A549 (cell line): ENCODE data around the gene NTM. TPM values are rescaled to one million over a fixed set of nuclear protein-coding genes. Genes with fewer than 3 reads are reported as not detected.

Experiments
- ATAC-seq, 2 experiments: fragments of 200-7000 bp in 1 of 2; fragments of >200 bp in 1 of 2; cut with Nextera tagmentation in 1 of 2; cut with Tn5 transposase in 1 of 2; 3 replicates each; pipeline versions ENCODE4 v1.8.0 to v1.9.1; 2018 to 2020; ENCODE audit warnings: mild to moderate bottlenecking in 1 of 2, moderate library complexity in 1 of 2
- CTCF ChIA-PET: fragments of 300-600 bp; sonication (Branson Sonifier 250); formaldehyde crosslinking; extraction: SDS; loops from one replicate; lab custom pipeline; 2021; ENCODE audit warnings: antibody characterized with exemption, inconsistent platforms; lab: Yijun Ruan, JAX
- POLR2A ChIA-PET: fragments of 350-600 bp; formaldehyde crosslinking; extraction: SDS; loops from one replicate; lab custom pipeline; 2021; ENCODE audit warnings: antibody characterized with exemption, inconsistent platforms; lab: Yijun Ruan, JAX
- DNase-seq, 2 experiments: peaks; one replicate each; pipeline versions ENCODE4 v3.0.0 to v3.0.0-alpha.2; 2011 to 2016; ENCODE audit warnings: low read depth in 1 of 2, low spot score in 1 of 2
- FAIRE-seq: peaks from 2 replicates; lab custom pipeline; 2011; peaks lifted over from hg19 to GRCh38; lab: Jason Lieb, UNC
- H3K27ac ChIP-seq, 2 experiments: fragments of >200 bp; sonication (Bioruptor Twin); formaldehyde crosslinking; 3 replicates each; pipeline ENCODE4 v1.5.1; 2016 to 2017
- H3K4me1 ChIP-seq: fragments of >200 bp; sonication (Bioruptor Twin); formaldehyde crosslinking; 3 replicates; pipeline ENCODE4 v1.6.1; 2016
- H3K4me2 ChIP-seq: fragments of >200 bp; sonication (Bioruptor Twin); formaldehyde crosslinking; 3 replicates; pipeline ENCODE4 v1.6.1; 2016
- H3K4me3 ChIP-seq: fragments of >200 bp; sonication (Bioruptor Twin); formaldehyde crosslinking; 3 replicates; pipeline ENCODE4 v1.5.1; 2016
- H3K9me3 ChIP-seq: fragments of >200 bp; sonication (Bioruptor Twin); formaldehyde crosslinking; 3 replicates; pipeline ENCODE4 v1.6.1; 2016
- BCL3 ChIP-seq: fragments of >200 bp; sonication (Bioruptor Twin); formaldehyde crosslinking; IDR thresholded peaks from 3 replicates; pipeline ENCODE4 v1.6.1; 2016
- CBX8 ChIP-seq: fragments of 200-600 bp; sonication (generic); IDR thresholded peaks from 2 replicates; pipeline ENCODE4 v1.6.1; 2016
- CEBPB ChIP-seq, 2 experiments: fragments of >200 bp in 1 of 2; sonication (Bioruptor Twin) in 1 of 2; formaldehyde crosslinking in 1 of 2; IDR thresholded peaks; 2 replicates each; pipeline ENCODE4 v1.6.1; 2012 to 2016
- EP300 ChIP-seq, 2 experiments: fragments of >200 bp; sonication (Bioruptor Twin); formaldehyde crosslinking; IDR thresholded peaks; 2 replicates in 1 of 2; 3 replicates in 1 of 2; pipeline ENCODE4 v1.6.1; 2016 to 2017
- HOXA7 ChIP-seq: fragments of 250-450 bp; sonication (Bioruptor Pico); IDR thresholded peaks from 2 replicates; pipeline ENCODE4 v1.5.0; 2020; ENCODE audit warnings: mild to moderate bottlenecking, moderate library complexity
- HOXB13 ChIP-seq: fragments of 250-450 bp; sonication (Bioruptor Pico); IDR thresholded peaks from 2 replicates; pipeline ENCODE4 v1.5.0; 2020; ENCODE audit warnings: low read depth, mild to moderate bottlenecking, moderate library complexity
- KDM1A ChIP-seq: fragments of 200-600 bp; sonication (generic); IDR thresholded peaks from 2 replicates; pipeline ENCODE4 v1.6.1; 2016; ENCODE audit warnings: low read depth, mild to moderate bottlenecking
- KDM5A ChIP-seq: fragments of 200-600 bp; sonication (generic); IDR thresholded peaks from 2 replicates; pipeline ENCODE4 v1.6.1; 2016; ENCODE audit warnings: antibody characterized with exemption, mild to moderate bottlenecking
- NFE2L2 ChIP-seq: fragments of 150-350 bp; conservative IDR thresholded peaks from 2 replicates; pipeline ENCODE4 v1.6.1; 2014; ENCODE audit warnings: low read length
- NPAS2 ChIP-seq: fragments of 250-450 bp; sonication (Bioruptor Pico); IDR thresholded peaks from 2 replicates; pipeline ENCODE4 v1.8.0; 2022; ENCODE audit warnings: mild to moderate bottlenecking, moderate library complexity, borderline replicate concordance
- NR3C1 ChIP-seq: fragments of >200 bp; sonication (Bioruptor Twin); formaldehyde crosslinking; IDR thresholded peaks from 3 replicates; pipeline ENCODE4 v1.6.1; 2017
- PHF8 ChIP-seq: fragments of 200-600 bp; sonication (generic); IDR thresholded peaks from 2 replicates; pipeline ENCODE4 v1.6.1; 2016; ENCODE audit warnings: low read depth, mild to moderate bottlenecking, antibody characterized with exemption, moderate library complexity, borderline replicate concordance
- RAD21 ChIP-seq, 2 experiments: fragments of >200 bp in 1 of 2; sonication (Bioruptor Twin) in 1 of 2; formaldehyde crosslinking in 1 of 2; IDR thresholded peaks in 1 of 2; conservative IDR thresholded peaks in 1 of 2; 2 replicates in 1 of 2; 3 replicates in 1 of 2; pipeline ENCODE4 v1.6.1; 2012 to 2018; ENCODE audit warnings: inconsistent platforms in 1 of 2
- RCOR1 ChIP-seq: fragments of 150-350 bp; IDR thresholded peaks from 2 replicates; pipeline ENCODE4 v1.6.1; 2014; ENCODE audit warnings: antibody characterized with exemption, low read length, low read depth
- REST ChIP-seq: fragments of 200-600 bp; sonication (generic); IDR thresholded peaks from 2 replicates; pipeline ENCODE4 v1.6.1; 2016; ENCODE audit warnings: antibody characterized with exemption, mild to moderate bottlenecking, moderate library complexity
- RFX5 ChIP-seq: fragments of 450-650 bp; IDR thresholded peaks from 2 replicates; pipeline ENCODE4 v1.7.1; 2014; ENCODE audit warnings: antibody characterized with exemption, mild to moderate bottlenecking, moderate library complexity
- ZC3H11A ChIP-seq: fragments of 450-650 bp; IDR thresholded peaks from 2 replicates; pipeline ENCODE4 v1.6.1; 2014; ENCODE audit warnings: antibody characterized with exemption, mild to moderate bottlenecking
- ZFP36 ChIP-seq: fragments of 450-650 bp; IDR thresholded peaks from 2 replicates; pipeline ENCODE4 v1.6.1; 2014; ENCODE audit warnings: borderline replicate concordance; ENCODE audit not compliant: partially characterized antibody
- WGBS: methylation state at CpG from one replicate; pipeline ENCODE4 v1.1.6; 2017; ENCODE audit errors: missing lambda C conversion rate; 5-methylcytosine and 5-hydroxymethylcytosine counted together
- polyA plus RNA-seq, 4 experiments: library from polyadenylated mRNA; depleted of rRNA in 3 of 4; stranded (reverse); fragments of >200 nt; fragmentation: RNase III in 1 of 4; extraction: RNeasy Plus Mini Kit Qiagen cat#74134 plus additional on column Dnase treatment in 1 of 4; gene quantifications; 2 replicates in 3 of 4; 3 replicates in 1 of 4; pipeline ENCODE4 v1.2.3, GENCODE V29; 2011 to 2017
- TF ChIP-seq, protein P1 (sequence below): fragments of >200 bp; sonication (Bioruptor Twin); formaldehyde crosslinking; IDR thresholded peaks from 2 replicates; pipeline ENCODE4 v1.6.1; 2016
- TF ChIP-seq, protein P2 (sequence below): IDR thresholded peaks from 2 replicates; pipeline ENCODE4 v1.6.1; 2012; ENCODE audit warnings: low read depth, borderline replicate concordance
- TF ChIP-seq, protein P3 (sequence below): fragments of >200 bp; sonication (Bioruptor Twin); formaldehyde crosslinking; IDR thresholded peaks from 3 replicates; pipeline ENCODE4 v1.5.1; 2016

Gene NTM
- polyA plus RNA-seq, 2 of the 4 experiments (the other 2 are of a cell fraction) = not detected

DNA sequence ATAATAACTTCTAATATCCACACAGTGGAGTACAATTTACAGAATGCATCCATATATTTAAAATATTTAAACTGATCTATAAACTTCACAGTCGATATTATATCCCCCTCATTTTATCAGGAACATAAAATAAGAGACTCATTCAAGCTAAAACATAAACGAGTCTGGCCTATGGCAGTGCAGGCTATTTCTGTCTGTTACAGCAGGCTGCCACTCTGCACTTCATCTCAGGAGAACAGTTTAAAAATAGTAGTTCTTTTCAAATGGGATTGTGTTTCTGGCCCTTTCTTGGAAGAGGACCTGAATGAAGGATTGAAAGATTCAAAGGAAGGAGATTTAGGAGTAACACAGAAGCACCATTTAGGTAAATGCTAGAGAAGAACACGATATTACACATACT is 915.7 kb downstream of the NTM start:
- ATAC-seq = no peak
- CTCF ChIA-PET = no interaction called here
- WGBS = 3% methylated on average over 3 of the region's 3 CpGs

GRCh38 chr11:132288036-132288435 is 917.6 kb downstream of the NTM start:
- H3K4me2 ChIP-seq = no peak overlapping the region
- H3K4me1 ChIP-seq = no peaks in the 10 kb centered on the region
- POLR2A ChIA-PET = no interaction called here
- TF ChIP-seq ZC3H11A (no peak), CEBPB (IDR thresholded peaks at IDR 0.05) (no peak), NFE2L2 (no peak)
- DNase-seq = no peak
- no peak overlapping the region for H3K4me3 ChIP-seq
- FAIRE-seq = no peak
- ATAC-seq = no peak
- no peak overlapping the region for H3K27ac ChIP-seq
- WGBS = 2% methylated on average over 3 of the region's 3 CpGs
- no peaks in the 10 kb centered on the region for H3K9me3 ChIP-seq
- CTCF ChIA-PET = no interaction called here

More for the DNA sequence above, 915.7 kb downstream of the NTM start:
- Histone ChIP-seq H3K4me3 (no peak overlapping the region), H3K9me3 (no peaks in the 10 kb centered on the region)
- FAIRE-seq (no peak), DNase-seq (no peak)
- POLR2A ChIA-PET = no interaction called here
- TF ChIP-seq CEBPB (IDR thresholded peaks at IDR 0.05) (no peak), HOXB13 (CRISPR knock-in tag) (no peak), RCOR1 (no peak), REST (no peak), NPAS2 (CRISPR knock-in tag) (no peak), ZFP36 (no peak)
- TF ChIP-seq, protein P1, sequence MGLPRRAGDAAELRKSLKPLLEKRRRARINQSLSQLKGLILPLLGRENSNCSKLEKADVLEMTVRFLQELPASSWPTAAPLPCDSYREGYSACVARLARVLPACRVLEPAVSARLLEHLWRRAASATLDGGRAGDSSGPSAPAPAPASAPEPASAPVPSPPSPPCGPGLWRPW = no peak
- TF ChIP-seq, protein P2, sequence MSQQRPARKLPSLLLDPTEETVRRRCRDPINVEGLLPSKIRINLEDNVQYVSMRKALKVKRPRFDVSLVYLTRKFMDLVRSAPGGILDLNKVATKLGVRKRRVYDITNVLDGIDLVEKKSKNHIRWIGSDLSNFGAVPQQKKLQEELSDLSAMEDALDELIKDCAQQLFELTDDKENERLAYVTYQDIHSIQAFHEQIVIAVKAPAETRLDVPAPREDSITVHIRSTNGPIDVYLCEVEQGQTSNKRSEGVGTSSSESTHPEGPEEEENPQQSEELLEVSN = no peak
- TF ChIP-seq, all 56 proteins: peak for 0
- no peak overlapping the region for H3K27ac ChIP-seq
- H3K4me2 ChIP-seq = no peak overlapping the region
- no peaks in the 10 kb centered on the region for H3K4me1 ChIP-seq

DNA sequence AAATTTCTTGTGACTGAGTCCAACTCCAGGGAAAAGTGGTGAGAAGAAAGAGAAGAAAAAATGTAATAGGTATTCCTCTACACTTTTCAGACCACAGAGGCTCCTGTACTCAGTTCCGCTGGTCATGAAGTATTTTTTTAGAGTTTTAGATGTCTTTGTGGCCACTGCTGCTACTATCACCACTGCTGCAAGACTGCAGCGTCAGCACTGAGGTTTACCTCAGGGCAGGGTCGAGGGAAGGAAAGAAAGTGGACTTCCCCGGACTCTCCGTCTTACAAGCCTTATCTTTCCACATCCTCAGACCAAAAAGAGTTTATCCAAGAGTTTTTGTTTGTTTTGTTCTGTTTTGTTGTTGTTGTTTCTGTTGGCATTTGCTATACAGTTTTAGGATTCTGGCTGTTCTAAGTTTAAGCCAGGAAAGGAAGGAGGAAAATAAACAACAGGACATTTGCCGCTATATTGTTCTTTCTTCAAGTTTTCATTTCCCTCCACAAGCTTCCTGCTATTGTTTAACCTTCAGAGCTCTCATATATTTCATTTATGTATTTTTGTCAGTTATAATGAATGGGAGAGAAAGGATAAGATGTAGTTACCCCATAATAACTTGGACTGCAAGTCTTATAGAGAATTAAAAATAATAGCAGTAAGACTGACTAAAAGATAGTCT is 919.3 kb downstream of the NTM start:
- CTCF ChIA-PET = no interaction called here
- no peak overlapping the region for H3K4me3 ChIP-seq
- POLR2A ChIA-PET = no interaction called here
- H3K27ac ChIP-seq = no peak overlapping the region
- DNase-seq = no peak
- no peak for ATAC-seq
- no peaks in the 10 kb centered on the region for H3K4me1 ChIP-seq
- no peak for FAIRE-seq
- H3K4me2 ChIP-seq = no peak overlapping the region
- WGBS = 6% methylated on average over 6 of the region's 6 CpGs
- no peaks in the 10 kb centered on the region for H3K9me3 ChIP-seq
- no peak for TF ChIP-seq KDM5A
- TF ChIP-seq, protein P2 = no peak
- TF ChIP-seq BCL3 = no peak
- no peak for TF ChIP-seq KDM1A
- TF ChIP-seq, protein P3, sequence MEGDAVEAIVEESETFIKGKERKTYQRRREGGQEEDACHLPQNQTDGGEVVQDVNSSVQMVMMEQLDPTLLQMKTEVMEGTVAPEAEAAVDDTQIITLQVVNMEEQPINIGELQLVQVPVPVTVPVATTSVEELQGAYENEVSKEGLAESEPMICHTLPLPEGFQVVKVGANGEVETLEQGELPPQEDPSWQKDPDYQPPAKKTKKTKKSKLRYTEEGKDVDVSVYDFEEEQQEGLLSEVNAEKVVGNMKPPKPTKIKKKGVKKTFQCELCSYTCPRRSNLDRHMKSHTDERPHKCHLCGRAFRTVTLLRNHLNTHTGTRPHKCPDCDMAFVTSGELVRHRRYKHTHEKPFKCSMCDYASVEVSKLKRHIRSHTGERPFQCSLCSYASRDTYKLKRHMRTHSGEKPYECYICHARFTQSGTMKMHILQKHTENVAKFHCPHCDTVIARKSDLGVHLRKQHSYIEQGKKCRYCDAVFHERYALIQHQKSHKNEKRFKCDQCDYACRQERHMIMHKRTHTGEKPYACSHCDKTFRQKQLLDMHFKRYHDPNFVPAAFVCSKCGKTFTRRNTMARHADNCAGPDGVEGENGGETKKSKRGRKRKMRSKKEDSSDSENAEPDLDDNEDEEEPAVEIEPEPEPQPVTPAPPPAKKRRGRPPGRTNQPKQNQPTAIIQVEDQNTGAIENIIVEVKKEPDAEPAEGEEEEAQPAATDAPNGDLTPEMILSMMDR = no peak
- TF ChIP-seq NR3C1 = no peak
- no peak for TF ChIP-seq RAD21 (conservative IDR thresholded peaks at IDR 0.05 in 1 of 2, IDR thresholded peaks at IDR 0.05 in 1 of 2)
- TF ChIP-seq CBX8 = no peak
- no peak for TF ChIP-seq EP300 (IDR thresholded peaks at IDR 0.05)
- TF ChIP-seq, protein P1 = no peak
- no peak for TF ChIP-seq HOXA7 (CRISPR knock-in tag)
- TF ChIP-seq PHF8 = no peak
- no peak for TF ChIP-seq RFX5
